Daoy (cell line): Measurements from ENCODE around the gene SEPHS1. TPM values are rescaled to one million over a fixed set of nuclear protein-coding genes. Genes with fewer than 3 reads are reported as not detected.
"Not testable (repeated sequence)": the region's sequence is repeated elsewhere in the genome, so short reads cannot be mapped to it uniquely, and the experiment has no call there.

Experiments used
- DNase-seq: peaks from one replicate; pipeline ENCODE4 v3.0.0-alpha.2; 2015; ENCODE audit warnings: low read depth
- total RNA-seq: library from RNA; depleted of rRNA; stranded (reverse); fragments of >200 nt; shearing (Covaris generic); gene quantifications from 2 replicates; pipeline ENCODE4 v1.2.3, GENCODE V29; 2014; rRNA removed

The SEPHS1 gene
- total RNA-seq, 1 experiment from 2014 or later = 46.1 TPM

- no peak for DNase-seq
Measured at GRCh38 chr10:13291061-13291460, 57.0 kb downstream of the SEPHS1 start.

DNA sequence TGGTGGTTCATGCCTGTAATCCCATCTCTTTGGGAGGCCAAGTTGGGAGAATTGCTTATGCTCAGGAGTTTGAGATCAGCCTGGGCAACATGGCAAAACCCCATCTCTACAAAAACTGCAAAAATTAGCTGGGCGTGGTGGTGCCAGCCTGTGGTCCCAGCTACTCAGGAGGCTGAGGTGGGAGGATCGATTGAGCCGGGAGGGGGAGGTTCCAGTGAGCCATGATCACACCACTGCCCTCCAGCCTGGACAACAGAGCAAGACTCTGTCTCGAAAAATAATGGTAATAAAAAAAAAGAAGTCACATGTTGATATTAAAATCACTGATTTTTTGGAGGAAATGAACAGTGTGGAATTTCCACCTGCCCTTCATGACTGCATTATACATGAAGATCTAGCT is 64.0 kb downstream of the SEPHS1 start:
- DNase-seq = no peak

GRCh38 chr10:13282348-13282747 is 65.7 kb downstream of the SEPHS1 start:
- DNase-seq = not testable (repeated sequence)

DNA sequence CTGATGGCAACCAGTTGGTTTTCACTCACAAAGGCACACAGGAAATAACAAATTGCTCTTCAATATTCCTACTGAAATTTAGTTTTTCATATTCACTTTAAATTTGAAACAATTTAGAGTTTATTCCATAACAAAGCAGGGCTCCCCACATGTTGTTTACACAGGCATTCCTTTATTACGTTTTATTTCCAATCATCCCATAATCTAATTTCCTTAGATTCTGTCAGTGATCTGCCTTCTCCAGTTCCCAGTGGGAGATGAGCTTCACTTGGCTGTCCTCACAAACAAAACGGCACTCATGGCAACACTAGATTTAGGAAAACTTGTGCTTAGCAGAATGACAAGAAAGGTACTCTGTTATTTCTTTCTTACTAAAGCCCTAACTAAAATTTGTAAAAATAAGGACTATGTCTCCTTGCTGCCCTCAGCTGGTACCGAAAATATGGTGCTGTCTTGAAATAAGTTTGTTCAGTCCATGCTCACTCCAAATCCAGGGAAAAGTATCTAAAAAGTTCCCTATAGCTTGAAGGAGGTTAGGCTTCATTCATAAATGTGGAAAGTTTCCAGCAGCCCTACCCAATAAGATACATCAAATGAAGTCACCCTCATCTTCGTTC is 71.2 kb downstream of the SEPHS1 start:
- no peak for DNase-seq

DNA sequence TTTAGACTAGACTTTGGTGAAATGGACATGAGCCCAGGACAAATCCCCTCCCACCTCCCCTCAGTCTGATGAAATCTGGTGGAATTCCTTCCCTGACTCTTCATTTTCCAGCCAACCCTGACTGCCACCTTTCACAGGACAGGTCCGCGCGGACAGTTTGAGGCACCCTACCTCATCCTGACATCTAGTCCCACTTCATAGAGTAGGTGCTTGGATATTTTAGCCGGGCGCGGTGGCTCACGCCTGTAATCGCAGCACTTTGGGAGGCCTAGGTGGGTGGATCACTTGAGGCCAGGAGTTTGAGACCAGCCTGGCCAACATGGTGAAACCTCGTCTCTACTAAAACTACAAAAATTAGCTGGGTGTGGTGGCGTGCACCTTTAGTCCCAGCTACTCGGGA is 71.9 kb downstream of the SEPHS1 start:
- not testable (repeated sequence) for DNase-seq

DNA sequence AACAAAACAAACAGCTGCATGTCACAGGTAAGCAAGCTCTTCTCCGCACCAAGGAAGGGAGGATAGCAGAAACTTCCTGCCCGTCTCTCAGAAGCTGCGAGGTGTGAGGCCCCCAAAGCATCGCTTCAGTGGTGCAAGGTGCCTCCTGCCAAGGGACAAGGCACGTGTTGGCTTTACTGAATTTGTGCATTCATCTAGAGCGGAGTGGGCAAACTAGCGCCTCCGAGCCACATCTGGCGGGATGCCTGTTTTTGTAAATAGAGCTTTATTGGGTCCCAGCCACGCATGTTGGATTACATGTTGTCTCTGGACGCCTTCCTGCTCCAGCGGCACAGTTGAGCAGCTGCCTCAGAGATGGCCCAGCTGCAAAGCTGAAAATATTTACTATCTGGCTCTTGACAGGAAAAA is 75.9 kb downstream of the SEPHS1 start:
- DNase-seq = no peak

GRCh38 chr10:13271552-13272163 is 76.4 kb downstream of the SEPHS1 start:
- peak; percentile 13 for DNase-seq

- DNase-seq = peak; percentile 41
Measured at GRCh38 chr10:13270877-13271551, 77.1 kb downstream of the SEPHS1 start.

DNA sequence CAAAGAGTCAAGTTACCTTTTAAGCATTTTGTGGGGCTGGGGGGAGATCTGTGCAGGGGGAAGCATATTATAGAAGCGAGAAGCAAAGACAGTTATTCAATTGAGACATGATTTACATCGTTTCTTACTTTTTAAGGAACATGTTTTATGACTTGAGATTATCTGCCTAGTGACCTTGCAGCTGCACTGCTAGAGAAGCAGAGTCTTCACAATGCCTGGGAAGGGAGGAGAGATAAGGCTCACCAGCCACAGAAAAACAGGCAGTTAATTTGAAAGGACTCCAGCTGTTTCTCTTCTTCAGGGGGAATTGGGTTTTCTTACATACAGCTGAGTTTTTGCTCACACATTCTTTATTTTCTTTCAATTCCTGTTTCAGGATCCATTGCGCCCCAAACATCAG is 79.3 kb downstream of the SEPHS1 start:
- no peak for DNase-seq

DNA sequence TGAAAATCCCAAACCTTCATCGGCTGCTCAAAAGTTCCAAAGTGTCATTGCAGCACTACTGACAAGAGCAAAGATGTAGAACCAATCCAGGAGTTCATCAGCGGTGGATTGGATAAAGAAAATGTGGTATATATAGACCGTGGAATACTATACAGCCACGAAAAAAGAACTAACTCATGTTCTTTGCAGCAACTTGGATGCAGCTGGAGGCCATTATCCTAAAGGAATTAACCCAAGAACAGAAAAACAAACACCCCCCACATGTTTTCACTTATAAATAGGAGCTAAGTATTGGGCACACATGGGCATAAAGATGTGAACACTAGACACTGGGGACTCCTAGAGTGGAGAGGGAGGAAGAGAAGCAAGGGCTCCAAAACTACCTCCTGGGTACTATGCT is 79.8 kb downstream of the SEPHS1 start:
- no peak for DNase-seq

Other genes starting within 250 kb of the SEPHS1 start
- gene OPTN, start 248.1 kb downstream of the SEPHS1 start, total RNA-seq = 27.8 and 32.1 TPM in 2 replicates
- 29.4 and 30.3 TPM in 2 replicates for gene MCM10, start 186.7 kb downstream of the SEPHS1 start, total RNA-seq
- gene UCMA, start 113.9 kb downstream of the SEPHS1 start, total RNA-seq = not detected in 2 replicates
- 1.7 and 2.0 TPM in 2 replicates for gene PHYH, start 48.2 kb downstream of the SEPHS1 start, total RNA-seq
- 8.0 and 9.9 TPM in 2 replicates for gene BEND7, start 180.7 kb upstream of the SEPHS1 start, total RNA-seq
- gene PRPF18, start 238.7 kb upstream of the SEPHS1 start, total RNA-seq = 48.5 and 56.5 TPM in 2 replicates